ENCODE measurements around the gene EGFL6. TPM values are rescaled to one million over a fixed set of nuclear protein-coding genes. Genes with fewer than 3 reads are reported as not detected.

The EGFL6 gene
- total and polyA plus RNA-seq, 10 of the 15 experiments (the other 5 are each of a cell fraction or from before 2014, with no cell fraction given) = 0.03 TPM; not detected in 9

- no peak overlapping the region for H2AFZ ChIP-seq (ENCODE audit: control insufficient read depth, low read depth, low read length)
- ChIA-PET CTCF (interaction anchor here (1.1 to 2.8 kb wide), 7 partner anchors 14 to 83 kb away, joined by 4 to 21 read pairs (median 9); partner anchors contain the start of genes OFD1, RAB9A and TRAPPC2), RAD21 (ENCODE audit: unreplicated experiment) (interaction anchor here (1.2 to 6.4 kb wide), 13 partner anchors 11 to 410 kb away, joined by 3 to 103 read pairs (median 13); partner anchors contain the start of genes GEMIN8, OFD1, RAB9A and TRAPPC2), SMC1A (ENCODE audit: uncharacterized antibody, unreplicated experiment) (interaction anchor here (1.1 to 4.3 kb wide), 12 partner anchors 8 to 674 kb away, joined by 3 to 136 read pairs (median 6); partner anchors contain the start of genes OFD1, RAB9A and TRAPPC2), POLR2A (interaction anchor here (0.6 to 4.9 kb wide), 9 partner anchors 15 to 92 kb away, joined by 3 to 49 read pairs (median 8); partner anchors contain the start of genes OFD1, RAB9A and TRAPPC2)
- intact Hi-C loops (cut with micrococcal nuclease; ENCODE audit: unreplicated experiment) (loop anchor here (2.0 to 5.0 kb wide), 2 partner anchors 65 to 583 kb away; partner anchors contain the start of genes OFD1 and TRAPPC2), in situ Hi-C loops (cut with MboI) (loop anchor here (25.0 kb wide), 1 partner anchor 708 kb away; no protein-coding TSS in a partner anchor)
- H3K4me2 ChIP-seq (ENCODE audit: control insufficient read depth, insufficient read depth) = peak overlapping the region; percentile 72
- H3K79me2 ChIP-seq (ENCODE audit: control insufficient read depth, insufficient read depth, low read length) = peaks cover 5% of the 10 kb centered on the region; the same call in 1 of the 2 replicates
- peaks cover 37% of the 10 kb centered on the region for H3K4me1 ChIP-seq (ENCODE audit: control insufficient read depth, insufficient read depth, low read length)
- no peaks in the 10 kb centered on the region for H3K9me3 ChIP-seq (replicated peaks; ENCODE audit: control insufficient read depth, insufficient read depth, low read length)
- peak; percentile 67 for ATAC-seq
- peak overlapping the region; percentile 44; the same call in 1 of the 2 replicates for H3K4me3 ChIP-seq
- no peaks in the 10 kb centered on the region for H3K36me3 ChIP-seq (ENCODE audit: control insufficient read depth in 2 of 2, insufficient read depth in 2 of 2, low read length in 1 of 2)
- no TSS peak for BruUV-seq (replicated peaks)
- peak; percentile 31 for FAIRE-seq
- 22% methylated on average over 5 of the region's 5 CpGs for WGBS (ENCODE audit: insufficient coverage, insufficient replicate concordance, low lambda C conversion rate, missing lambda C conversion rate)
- no peaks in the 10 kb centered on the region for H3K27me3 ChIP-seq (replicated peaks in 1 of 2; ENCODE audit: control insufficient read depth in 2 of 2, insufficient read depth in 2 of 2, low read length in 1 of 2)
- H4K20me1 ChIP-seq (ENCODE audit: control insufficient read depth, insufficient read depth) = no peaks in the 10 kb centered on the region
- DNase-seq (ENCODE audit: low read depth, low spot score) = no peak
- peak overlapping the region; percentile 92 for H3K27ac ChIP-seq (ENCODE audit: control insufficient read depth, insufficient read depth)
- H3K9ac ChIP-seq (ENCODE audit: control insufficient read depth, insufficient read depth, low read length) = peak overlapping the region; percentile 58
- TF ChIP-seq EED (IDR thresholded peaks at IDR 0.05; ENCODE audit: low read depth) = peak; percentile 73
- TF ChIP-seq NR2C1 (IDR thresholded peaks at IDR 0.05) = no peak
- peak; percentile 51; the same call in 1 of the 2 replicates for TF ChIP-seq CBFB (IDR thresholded peaks at IDR 0.05; ENCODE audit: low read depth)
- peak; percentile 26; the same call in 1 of the 2 replicates for TF ChIP-seq TCF7 (IDR thresholded peaks at IDR 0.05; ENCODE audit: borderline replicate concordance)
- no peak; the same call in 1 of the 2 replicates for TF ChIP-seq RELB (IDR thresholded peaks at IDR 0.05; ENCODE audit: low read depth)
- peak; percentile 46; the same call in 1 of the 2 replicates for TF ChIP-seq ATF2 (IDR thresholded peaks at IDR 0.05; ENCODE audit: low read length)
- TF ChIP-seq IKZF2 (IDR thresholded peaks at IDR 0.05) = peak; percentile 21 to 24; a peak in 3 of 4 replicates
- 0 out of 2 replicates have a peak, but pooled peaks have one; percentile 41 for TF ChIP-seq ZBTB40 (IDR thresholded peaks at IDR 0.05; ENCODE audit: borderline replicate concordance)
- TF ChIP-seq PML (IDR thresholded peaks at IDR 0.05; ENCODE audit: low read length) = no peak
- TF ChIP-seq MTA2 (IDR thresholded peaks at IDR 0.05; ENCODE audit: low read depth) = peak; percentile 37
- TF ChIP-seq IRF3 (IDR thresholded peaks at IDR 0.05) = no peak
- TF ChIP-seq BCL11A (IDR thresholded peaks at IDR 0.05; ENCODE audit: low read depth, low read length) = peak; percentile 68
- TF ChIP-seq POU2F2 (IDR thresholded peaks at IDR 0.05; ENCODE audit: borderline replicate concordance, low read depth, low read length) = peak; percentile 18; the same call in 1 of the 3 replicates
- no peak for TF ChIP-seq HDGF (IDR thresholded peaks at IDR 0.05)
- 0 out of 4 replicates have a peak, but pooled peaks of 1 of the 2 experiments have one; percentile 42 for TF ChIP-seq EP300 (IDR thresholded peaks at IDR 0.05; ENCODE audit: borderline replicate concordance in 1 of 2, control insufficient read depth in 1 of 2, low read depth in 2 of 2, low read length in 2 of 2)
- TF ChIP-seq IRF4 (IDR thresholded peaks at IDR 0.05; ENCODE audit: low read depth, low read length) = no peak
Observed at GRCh38 chrX:13670197-13670596, 100.8 kb downstream of the EGFL6 start.
